Stimulated activated CD4-positive, alpha-beta T cell treated with anti-CD3 and anti-CD28 coated beads, TNF-alpha, amount 100 ng/mL, for 48 hours (primary cell): ENCODE data around the gene CD68.
"Not testable (repeated sequence)": the region's sequence is repeated elsewhere in the genome, so short reads cannot be mapped to it uniquely, and the experiment has no call there.

Experiments used
- DNase-seq, 3 donors: peaks; one replicate each; pipeline ENCODE4 v3.0.0-alpha.2; 2020; ENCODE audit warnings: low read depth in 3 of 3

Gene CD68

GRCh38 chr17:7613769-7614424, 34.5 kb downstream of the CD68 start:
- no peak for DNase-seq

- DNase-seq, result peak; percentile 98 to 99 (median 99)
Measured at GRCh38 chr17:7614425-7615264, 35.2 kb downstream of the CD68 start, which contains the start of gene FXR2. Gene FXR2 (minus strand): TSS chr17:7614897. CDS start chr17:7614532, 365 bp downstream.

GRCh38 chr17:7615265-7615747, 35.9 kb downstream of the CD68 start:
- no peak for DNase-seq

- DNase-seq, result no peak
Measured at GRCh38 chr17:7618608-7619007, 39.2 kb downstream of the CD68 start.

GRCh38 chr17:7620835-7621234, 41.4 kb downstream of the CD68 start:
- no peak for DNase-seq

- no peak for DNase-seq
Measured at GRCh38 chr17:7623661-7624060, 44.2 kb downstream of the CD68 start.

- DNase-seq, result not testable (repeated sequence)
Measured at GRCh38 chr17:7625749-7626148, 46.3 kb downstream of the CD68 start.

- no peak for DNase-seq
Measured at GRCh38 chr17:7626307-7626706, 46.9 kb downstream of the CD68 start.

- DNase-seq, result no peak
Measured at GRCh38 chr17:7626956-7627249, 47.5 kb downstream of the CD68 start.

GRCh38 chr17:7627250-7628121, 48.0 kb downstream of the CD68 start, which contains the start of gene SAT2:
Gene SAT2 (minus strand): TSS chr17:7627821. CDS start chr17:7627635, 186 bp downstream.
- peak; percentile 69 to 84 (median 77) for DNase-seq

- DNase-seq, result no peak
Measured at GRCh38 chr17:7629939-7630571, 50.6 kb downstream of the CD68 start, which contains the start of gene SHBG. Gene SHBG (plus strand): TSS chr17:7630135. CDS start chr17:7630173, 38 bp downstream.
